IPS-18c (cell line): ENCODE results near the gene TRPC6.

Experiments used
- H3K4me3 ChIP-seq: 2 replicates; pipeline ENCODE4 v1.7.0; 2013; ENCODE audit warnings: low read depth, mild to moderate bottlenecking, low read length, moderate library complexity; ENCODE audit not compliant: insufficient read depth
- H3K9me3 ChIP-seq: one replicate; pipeline ENCODE4 v1.6.1; 2013; ENCODE audit warnings: mild to moderate bottlenecking, low read length, moderate library complexity; ENCODE audit not compliant: control insufficient read depth, insufficient read depth

TRPC6 gene

DNA sequence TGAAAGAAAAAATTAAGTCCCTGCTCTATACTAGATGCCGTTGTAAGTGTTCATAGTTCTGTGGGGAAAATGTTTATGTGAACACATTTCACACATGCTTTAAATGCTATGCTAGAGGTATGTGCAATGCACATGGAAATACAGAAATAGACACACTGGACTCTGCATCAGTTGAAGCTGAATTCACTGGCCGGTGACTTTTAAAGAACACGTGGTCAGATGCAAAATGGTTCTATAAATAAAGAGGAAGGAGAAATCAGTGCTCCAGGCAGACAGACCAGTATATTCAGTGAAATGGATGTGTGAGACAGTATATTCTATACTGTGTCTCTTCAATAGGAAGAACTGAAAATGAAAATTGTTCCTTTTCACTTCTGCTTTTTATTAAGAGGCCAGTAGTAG lies 29.9 kb downstream of the TRPC6 start:
- Histone ChIP-seq H3K9me3 (no peaks in the 10 kb centered on the region), H3K4me3 (no peak overlapping the region)

- H3K9me3 ChIP-seq = no peaks in the 10 kb centered on the region
- no peak overlapping the region for H3K4me3 ChIP-seq
These were observed 30.9 kb downstream of the TRPC6 start for GRCh38 chr11:101552888-101553287.

GRCh38 chr11:101528541-101528940 lies 55.3 kb downstream of the TRPC6 start:
- Histone ChIP-seq H3K4me3 (no peak overlapping the region), H3K9me3 (peaks cover 2% of the 10 kb centered on the region)

- no peak overlapping the region for H3K4me3 ChIP-seq
- peaks cover 9% of the 10 kb centered on the region for H3K9me3 ChIP-seq
These were observed 60.1 kb downstream of the TRPC6 start for GRCh38 chr11:101523634-101524260.

- H3K4me3 ChIP-seq = no peak overlapping the region
- peaks cover 9% of the 10 kb centered on the region for H3K9me3 ChIP-seq
These were observed 60.6 kb downstream of the TRPC6 start for GRCh38 chr11:101523193-101523592.

- H3K4me3 ChIP-seq = no peak overlapping the region
These were observed 62.0 kb downstream of the TRPC6 start for GRCh38 chr11:101521821-101522220.

GRCh38 chr11:101516546-101516945 lies 67.3 kb downstream of the TRPC6 start:
- Histone ChIP-seq H3K4me3 (no peak overlapping the region), H3K9me3 (peaks cover 9% of the 10 kb centered on the region)

More at GRCh38 chr11:101521821-101522220, 62.0 kb downstream of the TRPC6 start:
- H3K9me3 ChIP-seq = peaks cover 9% of the 10 kb centered on the region

- H3K4me3 ChIP-seq = no peak overlapping the region
- no peaks in the 10 kb centered on the region for H3K9me3 ChIP-seq
These were observed 72.7 kb downstream of the TRPC6 start for GRCh38 chr11:101511065-101511464.

DNA sequence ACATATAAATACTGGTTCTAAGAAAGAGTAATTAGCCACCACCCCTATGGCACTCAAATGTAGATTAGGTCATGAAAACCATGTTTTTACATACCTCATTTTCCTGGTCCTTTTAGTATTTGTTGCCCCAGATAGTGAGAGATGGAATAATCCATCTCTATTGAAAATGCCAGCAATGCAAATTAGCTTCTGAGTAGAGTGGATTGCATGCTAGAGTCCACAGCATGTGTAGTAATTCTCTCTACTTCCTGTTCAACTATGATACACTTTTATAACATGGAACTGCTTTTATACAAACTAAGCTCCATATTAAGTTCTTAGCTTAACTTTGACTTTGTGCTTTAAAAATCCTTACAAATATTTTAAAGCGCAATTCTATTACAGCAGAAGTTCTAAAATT lies 73.2 kb downstream of the TRPC6 start:
- H3K4me3 ChIP-seq = no peak overlapping the region
- no peaks in the 10 kb centered on the region for H3K9me3 ChIP-seq

DNA sequence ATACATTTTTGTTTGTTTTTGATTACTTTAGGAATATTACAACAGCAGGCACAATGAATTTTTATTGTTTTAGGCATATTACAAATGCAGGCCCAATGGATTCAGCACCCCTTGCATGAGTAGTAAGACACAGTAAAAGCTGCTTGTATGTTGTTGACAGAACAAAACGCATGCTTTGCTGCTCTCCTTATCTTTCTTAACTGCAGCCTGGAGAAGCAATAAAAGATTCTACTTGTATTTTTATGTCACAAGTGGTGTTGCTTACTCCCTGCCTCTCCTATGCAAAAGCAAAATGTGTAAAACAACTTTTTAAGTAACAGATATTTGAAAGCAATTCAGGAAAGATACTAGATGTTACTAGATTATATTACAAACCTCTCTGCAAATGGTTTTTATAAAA lies 73.9 kb downstream of the TRPC6 start:
- H3K9me3 ChIP-seq = no peaks in the 10 kb centered on the region
- no peak overlapping the region for H3K4me3 ChIP-seq

DNA sequence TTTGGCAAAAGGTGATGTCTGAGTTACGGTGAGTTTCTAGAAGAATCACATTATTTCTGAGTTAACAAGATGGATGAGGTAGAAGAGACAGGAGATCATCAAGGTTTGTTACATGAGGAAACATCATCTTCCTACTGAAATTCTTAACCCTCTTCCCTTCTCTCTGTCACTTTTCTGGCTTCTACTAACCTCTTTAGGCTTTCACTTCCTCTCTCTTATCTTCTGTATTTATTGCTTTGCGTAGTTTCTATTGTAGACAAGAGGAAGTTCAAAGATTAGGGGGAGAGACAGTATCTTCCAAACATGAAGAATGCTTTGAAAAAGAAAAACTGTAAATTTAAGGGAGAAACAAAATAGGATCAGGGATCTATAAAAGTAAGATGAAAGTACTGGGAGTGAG lies 75.4 kb downstream of the TRPC6 start:
- Histone ChIP-seq H3K4me3 (no peak overlapping the region), H3K9me3 (no peaks in the 10 kb centered on the region)

GRCh38 chr11:101498891-101499290 lies 84.9 kb downstream of the TRPC6 start:
- H3K4me3 ChIP-seq = no peak overlapping the region
- H3K9me3 ChIP-seq = no peaks in the 10 kb centered on the region

DNA sequence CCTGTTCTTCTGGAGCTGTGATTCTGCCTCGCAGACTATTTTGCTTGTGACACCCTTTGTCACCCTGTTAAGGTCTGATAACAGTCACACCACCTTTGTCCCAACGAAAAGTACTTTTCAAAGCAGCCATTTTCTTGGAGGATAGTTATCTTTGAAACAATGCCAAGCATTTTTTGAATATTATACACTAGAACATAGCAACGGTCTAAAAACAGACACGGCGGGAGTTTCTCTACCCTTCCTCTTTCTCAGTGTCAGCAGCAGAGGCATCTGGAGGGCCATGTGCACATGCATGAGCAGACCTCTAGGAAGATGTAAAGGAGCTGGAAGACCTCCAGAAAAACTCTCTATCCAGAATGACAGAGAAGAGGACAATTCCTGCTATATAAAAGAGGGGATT lies 86.5 kb downstream of the TRPC6 start:
- Histone ChIP-seq H3K9me3 (no peaks in the 10 kb centered on the region), H3K4me3 (no peak overlapping the region)

- H3K9me3 ChIP-seq = no peaks in the 10 kb centered on the region
- H3K4me3 ChIP-seq = no peak overlapping the region
These were observed 96.0 kb downstream of the TRPC6 start for GRCh38 chr11:101487775-101488174.

DNA sequence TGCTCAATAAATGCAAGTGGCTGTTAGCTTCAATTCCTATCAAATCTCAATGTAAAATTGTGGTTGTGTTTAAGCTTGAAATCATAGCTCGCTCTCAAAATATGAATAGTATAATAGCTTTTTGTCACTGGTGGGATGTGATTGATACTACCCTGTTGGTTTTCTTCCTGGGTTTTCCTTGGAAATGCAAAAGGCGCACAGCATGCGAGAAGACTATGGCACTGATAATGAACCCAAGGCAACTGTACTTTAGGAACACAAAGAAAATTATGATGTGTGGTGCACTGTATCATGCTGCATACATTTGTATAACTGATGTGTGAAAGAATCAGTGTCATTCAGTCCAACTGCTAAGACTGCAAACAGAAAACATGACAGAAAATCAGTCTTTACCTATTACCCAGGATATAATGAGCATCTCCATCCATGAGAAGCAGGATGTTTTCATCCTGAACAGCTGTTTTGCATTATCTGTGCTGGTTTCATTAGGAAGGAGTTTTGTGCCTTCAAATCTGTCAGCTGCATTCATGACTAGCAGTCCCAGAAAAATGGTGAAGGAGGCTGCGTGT lies 101.2 kb downstream of the TRPC6 start:
- Histone ChIP-seq H3K4me3 (no peak overlapping the region), H3K9me3 (no peaks in the 10 kb centered on the region)

DNA sequence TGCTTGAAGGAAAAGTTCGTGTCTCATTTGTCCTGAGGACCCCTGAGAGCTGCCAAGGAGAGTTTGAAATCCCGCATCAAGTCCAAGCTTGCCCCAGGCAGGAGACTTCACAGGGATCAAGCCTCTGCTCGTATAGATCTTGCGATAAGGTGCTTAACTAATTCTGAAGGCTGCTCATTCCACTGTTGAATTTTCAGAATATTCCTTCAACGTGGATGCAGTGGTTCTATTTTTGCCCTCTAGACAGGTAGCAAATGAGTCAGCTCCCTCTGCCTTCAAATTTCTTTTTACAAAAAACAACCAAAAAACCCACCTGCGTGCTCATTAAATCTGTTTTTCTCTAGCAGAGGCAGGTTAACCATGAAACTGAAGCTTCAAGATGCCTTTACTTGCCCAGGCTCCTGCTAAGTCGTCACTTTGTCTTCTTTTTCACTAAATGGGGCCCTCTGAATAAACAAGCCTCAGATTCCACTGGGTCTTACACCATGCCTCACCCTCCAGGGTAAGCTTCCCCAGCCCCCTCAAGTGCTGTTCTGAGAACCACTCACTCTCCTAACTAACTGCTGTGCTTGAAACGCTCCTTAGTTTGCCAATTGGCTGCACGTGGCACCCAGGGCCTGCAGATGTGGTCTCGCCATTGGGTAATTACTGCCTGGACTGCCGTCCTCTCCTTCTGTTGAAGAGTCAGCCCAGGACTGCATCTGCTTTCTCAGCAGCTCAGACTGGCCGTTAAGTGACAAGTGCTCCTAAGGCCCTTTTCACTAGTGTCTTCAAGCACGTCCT lies 105.0 kb downstream of the TRPC6 start:
- Histone ChIP-seq H3K9me3 (no peaks in the 10 kb centered on the region), H3K4me3 (no peak overlapping the region)

- Histone ChIP-seq H3K4me3 (no peak overlapping the region), H3K9me3 (no peaks in the 10 kb centered on the region)
These were observed 105.9 kb downstream of the TRPC6 start for GRCh38 chr11:101477926-101478325.

DNA sequence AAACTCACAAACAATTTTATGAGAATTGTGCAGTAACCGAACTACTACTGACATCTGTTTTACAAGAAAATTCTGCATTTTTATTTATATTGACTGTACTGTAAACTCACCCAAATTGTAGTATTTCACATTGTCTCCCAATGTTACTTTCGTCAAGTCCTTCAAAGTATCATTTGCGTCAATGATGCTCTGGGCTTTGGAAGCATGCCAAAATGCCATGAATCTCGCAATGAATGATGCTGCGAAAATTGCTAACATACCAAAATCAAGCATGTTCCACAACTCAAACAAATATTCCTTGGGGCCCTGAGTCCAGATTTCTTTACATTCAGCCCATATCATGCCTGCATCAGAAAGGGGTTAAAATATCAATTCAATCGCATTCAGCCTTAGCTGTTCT lies 107.6 kb downstream of the TRPC6 start:
- no peaks in the 10 kb centered on the region for H3K9me3 ChIP-seq

More for the DNA sequence above, 107.6 kb downstream of the TRPC6 start:
- no peak overlapping the region for H3K4me3 ChIP-seq
